ENCODE results near the gene OPRM1. TPM values are rescaled to one million over a fixed set of nuclear protein-coding genes. Genes with fewer than 3 reads are reported as not detected.

OPRM1 gene
- total and polyA plus RNA-seq, 2 of the 8 experiments (the other 6 are each of a cell fraction or from before 2014, with no cell fraction given) = not detected

- FAIRE-seq (no peak), DNase-seq (ENCODE audit: low read depth in 1 of 2, low spot score in 2 of 2) (no peak)
- ChIA-PET CTCF (ENCODE audit: partially characterized antibody) (no interaction called here), POLR2A (ENCODE audit: partially characterized antibody) (no interaction called here)
- H2BK15ac ChIP-seq (ENCODE audit: low read length) = no peak overlapping the region
- no peaks in the 10 kb centered on the region for H3K79me1 ChIP-seq (ENCODE audit: low read depth, low read length)
- no peak overlapping the region for H3K4me3 ChIP-seq (ENCODE audit: extremely low read depth in 1 of 4, insufficient read depth in 2 of 4, low read depth in 3 of 4, low read length in 4 of 4)
- no peaks in the 10 kb centered on the region for H4K20me1 ChIP-seq (replicated peaks in 1 of 2; ENCODE audit: control insufficient read depth in 1 of 2, insufficient read depth in 2 of 2, low read length in 2 of 2)
- no peaks in the 10 kb centered on the region; a peak in 1 of 4 replicates for H3K9me3 ChIP-seq (ENCODE audit: insufficient read depth in 2 of 2, low read depth in 1 of 2, low read length in 1 of 2)
- no peak overlapping the region for H2BK12ac ChIP-seq (ENCODE audit: low read depth, low read length)
- H3K18ac ChIP-seq (ENCODE audit: extremely low read depth, low read length) = no peak overlapping the region
- H4K91ac ChIP-seq (replicated peaks; ENCODE audit: insufficient read length, low read length) = no peak overlapping the region
- H2BK20ac ChIP-seq (ENCODE audit: low read length) = no peak overlapping the region
- H3K4ac ChIP-seq (replicated peaks; ENCODE audit: insufficient read length, low read depth, low read length) = no peak overlapping the region
- H3K14ac ChIP-seq (ENCODE audit: insufficient read length) = no peak overlapping the region
- H2BK120ac ChIP-seq (replicated peaks; ENCODE audit: low read depth, low read length) = no peak overlapping the region
- H3K4me2 ChIP-seq (ENCODE audit: insufficient read depth in 1 of 2, low read depth in 2 of 2, low read length in 2 of 2) = no peak overlapping the region
- no peaks in the 10 kb centered on the region for H3K23me2 ChIP-seq (ENCODE audit: low read depth, low read length)
- H2BK5ac ChIP-seq (ENCODE audit: low read depth, low read length) = no peak overlapping the region
- no peak overlapping the region for H2AK5ac ChIP-seq (ENCODE audit: low read depth, low read length)
- no peak overlapping the region for H4K8ac ChIP-seq (ENCODE audit: extremely low read depth, insufficient read depth, low read length)
- H3K27ac ChIP-seq (ENCODE audit: low read depth, low read length) = no peak overlapping the region
- H3K27me3 ChIP-seq (replicated peaks in 1 of 4; ENCODE audit: control insufficient read depth in 3 of 4, extremely low read depth in 1 of 4, insufficient read depth in 3 of 4, low read length in 3 of 4) = no peaks in the 10 kb centered on the region
- H2AFZ ChIP-seq (ENCODE audit: low read length) = no peak overlapping the region
- no peak overlapping the region for H3K9ac ChIP-seq (replicated peaks in 1 of 4; ENCODE audit: extremely low read depth in 1 of 4, low read depth in 3 of 4, low read length in 3 of 4)
- H3K56ac ChIP-seq (replicated peaks; ENCODE audit: insufficient read length, low read depth, low read length) = no peak overlapping the region
- H3K4me1 ChIP-seq (replicated peaks in 1 of 4; ENCODE audit: control insufficient read depth in 3 of 4, insufficient read depth in 4 of 4, low read length in 3 of 4) = peaks cover 0 to 4% (median 0%) of the 10 kb centered on the region in 4 experiments; a peak in 3 of 7 replicates
- H3K36me3 ChIP-seq (ENCODE audit: control insufficient read depth in 2 of 4, insufficient read depth in 4 of 4, low read length in 3 of 4) = no peaks in the 10 kb centered on the region
- no peak overlapping the region for H3K23ac ChIP-seq (ENCODE audit: insufficient read length)
- no peaks in the 10 kb centered on the region for H3K79me2 ChIP-seq (ENCODE audit: control insufficient read depth in 1 of 2, insufficient read depth in 2 of 2, low read length in 2 of 2)
- 98% methylated on average over 3 of the region's 3 CpGs; no CpG with 5 or more reads in 1 of the 2 experiments for WGBS, 2 experiments (ENCODE audit: extremely low coverage in 1 of 2, insufficient coverage in 1 of 2, insufficient read length in 1 of 2, insufficient replicate concordance in 2 of 2, low coverage in 1 of 2, low lambda C conversion rate in 2 of 2, missing lambda C conversion rate in 1 of 2)
- no peak overlapping the region for H4K5ac ChIP-seq (ENCODE audit: insufficient read length, low read depth, low read length)
- TF ChIP-seq CBX8 (IDR thresholded peaks at IDR 0.05; ENCODE audit: borderline replicate concordance, low read depth, low read length) (no peak), TEAD4 (IDR thresholded peaks at IDR 0.05; ENCODE audit: low read depth, low read length) (no peak), PHF8 (conservative IDR thresholded peaks at IDR 0.05; ENCODE audit: low read depth, low read length) (no peak), SIN3A (conservative IDR thresholded peaks at IDR 0.05 in 1 of 2, IDR thresholded peaks at IDR 0.05 in 1 of 2; ENCODE audit: low read depth in 1 of 2, low read length in 2 of 2) (no peak), POU5F1 (IDR thresholded peaks at IDR 0.05; ENCODE audit: low read depth, low read length) (no peak), EGR1 (IDR thresholded peaks at IDR 0.05; ENCODE audit: borderline replicate concordance, low read depth, low read length) (no peak), ATF2 (IDR thresholded peaks at IDR 0.05; ENCODE audit: low read length) (no peak), RXRA (IDR thresholded peaks at IDR 0.05; ENCODE audit: insufficient read depth, low read depth, low read length) (no peak), CREB1 (IDR thresholded peaks at IDR 0.05) (no peak), SIRT6 (IDR thresholded peaks at IDR 0.05; ENCODE audit: low read length) (no peak), GTF2F1 (IDR thresholded peaks at IDR 0.05; ENCODE audit: borderline replicate concordance, low read depth, low read length) (no peak), HDAC6 (IDR thresholded peaks at IDR 0.05; ENCODE audit: low read depth, low read length) (no peak), KDM1A (IDR thresholded peaks at IDR 0.05; ENCODE audit: borderline replicate concordance, low read length) (no peak)
These were observed 213.6 kb downstream of the OPRM1 start for GRCh38 chr6:154252678-154253077.

All from H1 (cell line).